GM21515 (cell line): ENCODE data around the gene SLCO2A1.

Experiments
- ATAC-seq: cut with Tn5 transposase; IDR thresholded peaks from one replicate; pipeline ENCODE4 v1.9.1; 2021; ENCODE audit not compliant: unreplicated experiment

SLCO2A1 gene

DNA sequence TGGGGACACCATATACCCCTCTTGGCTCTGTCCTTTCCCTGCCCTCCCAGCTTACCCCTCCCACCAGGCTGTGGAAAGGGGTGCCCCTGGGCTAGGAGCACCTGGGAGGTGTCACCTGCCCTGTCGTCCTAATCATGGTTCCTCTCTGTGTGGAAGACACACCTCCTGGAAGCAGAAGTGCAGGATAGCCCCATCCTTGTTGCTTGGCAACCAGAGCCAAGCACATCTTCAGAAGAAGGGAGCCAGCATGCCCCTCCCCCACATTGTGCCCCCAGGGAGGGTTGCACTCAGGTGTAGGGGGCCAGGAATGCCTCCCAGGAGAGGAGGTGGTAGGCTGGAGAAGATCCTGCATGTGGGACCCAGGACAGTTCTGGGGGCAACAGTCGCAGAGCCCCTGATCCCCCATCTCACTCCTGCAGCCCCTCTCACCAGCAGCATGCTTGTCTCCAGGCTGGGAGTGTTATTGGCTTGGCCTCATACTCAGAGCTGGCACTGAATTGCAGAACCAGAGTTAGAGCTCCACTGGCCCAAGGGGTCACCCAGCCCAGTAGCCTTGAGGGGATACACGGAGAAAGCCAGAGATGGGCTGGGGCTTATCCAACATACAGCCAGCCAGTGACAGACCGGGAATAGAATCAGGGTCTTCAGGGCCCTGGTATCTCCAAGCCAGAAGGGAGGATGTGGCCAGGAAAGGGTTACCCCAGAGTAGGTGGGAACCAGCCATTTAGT lies 142.5 kb downstream of the SLCO2A1 start:
- ATAC-seq: no peak

DNA sequence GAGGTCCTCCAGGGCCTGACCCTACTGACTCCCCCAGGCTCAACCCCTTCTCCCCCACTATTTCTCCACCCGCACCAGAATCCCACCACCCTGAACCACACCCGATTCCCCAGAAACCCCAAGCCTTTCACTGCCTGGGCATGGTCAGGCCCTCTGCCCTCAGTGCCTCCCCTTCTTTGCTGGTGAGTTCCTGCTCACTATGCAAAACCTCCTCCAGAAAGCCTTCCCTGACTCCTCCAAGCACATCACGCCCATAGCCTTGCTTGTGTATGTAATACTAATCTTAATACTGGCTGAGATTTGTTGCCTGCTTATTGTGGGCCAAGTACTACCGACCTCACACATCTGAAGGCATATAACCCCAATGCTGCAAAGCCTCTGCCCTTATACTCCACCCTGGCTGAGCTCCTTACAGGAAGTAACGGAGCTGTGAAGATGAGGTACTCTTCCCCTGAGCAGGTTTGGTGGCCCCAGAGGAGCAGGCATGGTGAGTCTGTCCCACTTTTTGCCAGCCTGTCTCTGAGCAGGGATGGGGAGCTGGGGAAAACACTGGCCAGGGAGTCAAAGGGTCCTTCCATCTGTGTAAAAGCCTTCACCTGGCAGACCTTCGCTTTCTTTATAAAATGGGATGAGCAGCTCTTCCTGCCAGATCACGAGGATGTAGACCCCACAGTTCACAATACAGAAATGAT lies 143.5 kb downstream of the SLCO2A1 start:
- ATAC-seq: no peak

DNA sequence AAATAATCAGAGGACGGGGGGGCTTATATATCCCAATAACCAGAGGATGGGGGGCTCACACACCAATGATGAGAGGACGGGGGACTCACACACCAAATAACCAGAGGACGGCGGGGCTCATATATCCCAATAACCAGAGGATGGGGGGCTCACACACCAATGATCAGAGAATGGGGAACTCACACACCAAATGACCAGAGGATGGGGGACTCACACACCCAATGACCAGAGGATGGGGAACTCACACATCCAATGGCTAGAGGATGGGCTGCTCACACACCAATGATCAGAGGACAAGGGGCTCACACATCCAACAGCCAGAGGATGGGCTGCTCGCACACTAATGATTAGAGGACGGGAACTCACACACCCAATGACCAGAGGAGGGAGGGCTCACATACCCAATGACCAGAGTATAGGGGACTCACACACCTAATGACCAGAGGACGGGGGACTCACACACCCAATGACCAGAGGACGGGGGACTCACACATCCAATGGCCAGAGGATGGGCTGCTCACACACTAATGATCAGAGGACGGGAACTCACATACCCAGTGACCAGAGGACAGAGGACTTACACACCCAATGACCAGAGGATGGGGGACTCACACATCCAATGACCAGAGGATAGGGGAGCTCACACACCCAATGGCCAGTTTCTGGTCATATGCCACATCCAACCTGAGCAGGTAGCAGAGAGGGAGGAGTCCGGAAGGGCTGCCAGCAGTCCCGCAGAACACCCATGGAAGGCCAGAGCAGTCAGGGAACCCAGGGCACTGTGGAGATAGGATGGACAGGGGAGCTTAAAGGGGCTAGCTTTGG lies 144.6 kb downstream of the SLCO2A1 start:
- no peak for ATAC-seq

DNA sequence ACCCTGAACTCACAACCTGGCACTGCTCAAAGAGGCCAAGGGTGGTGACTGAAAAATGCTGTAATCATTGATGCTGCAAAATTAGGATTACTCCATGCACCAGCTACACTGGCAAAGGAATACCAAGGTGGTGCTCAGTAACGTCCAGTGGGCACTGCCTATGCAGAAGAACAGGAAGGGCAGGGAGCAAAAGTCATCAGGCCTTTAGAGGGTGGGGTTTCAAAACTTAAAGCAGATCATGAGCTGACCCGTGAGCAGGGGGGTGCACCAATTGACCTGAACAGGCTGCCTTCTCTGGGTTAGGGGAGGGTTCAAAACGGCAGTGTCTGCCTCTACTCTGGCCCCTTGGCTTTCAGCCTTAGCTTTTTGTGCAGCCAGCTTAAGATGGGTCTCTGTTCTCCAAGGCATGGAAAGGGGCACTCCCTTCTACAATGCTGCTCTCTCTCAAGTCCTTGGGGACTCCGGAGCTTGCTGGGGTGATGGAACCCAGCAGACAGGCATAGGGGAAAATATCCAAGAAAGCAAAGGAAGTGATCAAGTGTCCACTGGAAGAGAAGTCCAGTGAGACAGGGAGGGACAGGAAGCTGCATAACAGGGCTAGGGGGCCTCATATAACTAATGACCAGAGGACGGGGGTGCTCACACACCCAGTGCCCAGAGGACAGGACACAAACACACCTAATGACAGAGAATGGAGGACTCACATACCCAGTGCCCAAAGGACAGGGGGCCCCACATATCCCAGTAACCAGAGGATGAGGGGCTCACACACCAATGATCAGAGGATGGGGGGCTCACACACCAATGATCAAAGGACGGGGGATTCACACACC lies 145.5 kb downstream of the SLCO2A1 start:
- ATAC-seq: no peak

DNA sequence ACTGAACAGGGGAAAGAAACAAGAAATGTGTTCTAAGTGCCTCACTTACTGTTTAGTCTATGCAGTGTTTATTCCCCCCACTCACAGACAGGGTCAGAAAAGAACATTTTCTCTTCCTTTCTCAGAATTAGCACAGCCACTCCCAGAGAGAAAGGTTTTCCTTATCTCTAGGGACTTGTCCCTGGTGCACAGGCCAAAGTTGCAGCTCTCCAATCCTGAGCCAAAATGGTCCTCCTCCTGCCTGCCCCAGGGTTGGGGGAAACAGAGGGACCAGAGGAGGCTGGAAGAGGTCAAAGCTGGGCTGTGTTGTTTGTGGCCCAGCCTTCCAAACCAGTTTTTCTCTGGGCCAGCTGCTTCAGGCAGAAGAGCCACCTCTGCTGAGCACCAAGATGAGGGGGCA lies 146.1 kb downstream of the SLCO2A1 start:
- ATAC-seq: no peak

DNA sequence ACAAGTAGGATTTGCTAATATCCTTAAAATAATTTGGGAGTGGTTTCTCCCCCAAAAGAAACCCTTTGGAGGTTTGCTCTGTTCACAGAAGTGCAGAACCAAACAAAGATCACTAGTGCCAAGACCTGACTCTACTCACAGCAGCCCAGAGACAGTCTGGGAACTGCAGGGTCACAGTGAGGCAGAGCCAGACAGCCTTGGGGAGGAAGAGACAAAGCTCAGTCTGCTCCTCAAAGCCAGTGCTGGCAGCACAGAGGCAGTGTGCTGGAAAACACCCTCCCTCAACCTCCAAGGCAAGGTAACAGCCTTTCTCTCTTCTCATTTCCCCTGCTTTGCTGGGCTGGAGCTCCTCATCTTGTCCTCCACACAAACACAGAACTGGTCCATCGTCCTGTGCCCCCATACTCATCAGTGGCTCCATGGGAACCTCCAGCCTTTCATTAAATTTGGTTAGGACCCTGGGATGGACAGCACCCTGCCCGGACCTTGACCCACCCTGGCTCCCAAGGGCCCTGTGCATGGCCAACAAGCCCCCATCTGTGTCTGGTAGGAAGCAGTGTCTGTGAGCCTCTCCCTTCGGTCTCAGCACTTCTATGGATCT lies 146.6 kb downstream of the SLCO2A1 start:
- ATAC-seq: no peak

GRCh38 chr3:133881939-133882825 lies 147.5 kb downstream of the SLCO2A1 start:
- ATAC-seq: no peak

- no peak for ATAC-seq
Observed at GRCh38 chr3:133881492-133881891, 148.2 kb downstream of the SLCO2A1 start.

- ATAC-seq: no peak
Observed at GRCh38 chr3:133880886-133881455, 148.8 kb downstream of the SLCO2A1 start.

DNA sequence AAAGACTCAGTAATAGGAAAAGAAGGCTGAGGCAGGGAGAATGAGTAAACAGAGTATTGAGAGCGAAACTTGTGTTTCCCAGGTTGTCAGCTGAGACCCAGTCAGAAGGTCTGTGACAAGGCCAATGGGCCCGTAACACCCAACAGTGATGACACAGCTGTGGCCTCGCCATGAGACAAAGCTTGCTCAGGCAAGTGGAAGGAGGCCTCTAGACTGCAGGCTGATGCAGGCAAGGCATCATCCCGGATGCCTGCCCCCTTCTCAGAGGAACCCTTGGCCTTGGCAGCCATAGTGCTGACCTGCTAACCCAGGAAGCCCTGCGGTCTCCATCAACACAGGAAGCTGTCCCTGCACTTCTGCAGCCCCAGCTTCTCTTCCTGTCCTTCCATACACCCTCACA lies 149.4 kb downstream of the SLCO2A1 start:
- ATAC-seq: peak; percentile 51

DNA sequence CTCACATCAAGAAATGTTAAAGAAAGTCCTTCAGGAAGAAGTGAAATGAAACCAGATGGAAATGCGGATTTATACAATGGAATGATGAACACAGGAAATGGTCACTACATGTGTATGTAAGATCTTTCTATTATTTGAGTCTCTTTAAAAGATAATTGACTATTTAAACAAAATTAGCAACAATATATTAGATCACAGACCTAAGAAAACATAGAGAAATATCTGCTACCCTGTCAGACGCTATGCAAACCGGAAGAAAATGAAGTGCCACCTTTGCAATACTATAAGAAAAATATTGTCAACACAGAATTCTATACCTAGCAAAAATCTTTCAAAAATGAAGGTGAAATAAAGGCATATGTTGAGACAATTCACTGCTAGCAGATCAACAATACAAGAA lies 151.2 kb downstream of the SLCO2A1 start:
- ATAC-seq: no peak
